Activated naive CD4-positive, alpha-beta T cell (primary cell): ENCODE results near the gene SLC10A1.
"Not testable (repeated sequence)": the region's sequence is repeated elsewhere in the genome, so short reads cannot be mapped to it uniquely, and the experiment has no call there.

Experiments
- DNase-seq, 4 experiments: peaks; one replicate each; lab custom pipeline; 2025; lab: John Stamatoyannopoulos, UW

The SLC10A1 gene

DNA sequence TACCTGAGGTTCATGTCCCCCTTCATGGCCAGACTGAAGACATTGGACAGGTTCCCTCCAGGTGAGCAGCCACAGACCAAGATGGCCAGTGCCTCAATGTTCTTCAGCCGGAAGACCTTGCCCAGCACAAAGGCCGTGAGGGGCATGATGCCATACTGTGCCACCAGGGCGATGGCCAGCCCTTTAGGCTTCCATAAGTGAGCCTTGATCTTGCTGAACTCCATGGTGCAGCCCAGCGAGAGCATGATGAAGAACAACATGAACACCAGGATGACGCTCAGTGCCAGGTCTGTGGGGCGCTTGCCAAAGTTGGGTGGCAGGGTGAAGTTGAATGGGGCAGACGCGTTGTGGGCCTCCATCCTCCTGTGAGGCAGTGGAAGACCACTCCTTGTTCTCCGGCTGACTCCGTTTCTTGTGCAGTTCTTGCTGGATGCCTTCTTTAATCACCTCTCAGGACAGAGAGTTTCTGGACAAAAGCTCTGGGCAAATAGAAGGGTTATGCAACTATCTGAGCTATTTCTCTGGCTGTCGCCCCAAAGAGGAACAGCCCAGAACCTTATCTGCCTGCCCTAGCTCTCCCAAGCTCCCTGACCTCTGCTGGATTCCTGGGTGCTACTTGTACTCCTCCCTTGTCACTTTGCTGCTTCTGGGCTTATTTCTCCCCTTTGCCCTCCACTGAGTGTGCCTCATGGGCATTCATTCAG lies at the start of gene SLC10A1:
Gene SLC10A1 (minus strand): TSS at position 445 of the 704 bp plus-strand sequence. CDS start 86 bp downstream, at position 359.
- no peak for DNase-seq

GRCh38 chr14:69845787-69846186 lies 48.7 kb upstream of the SLC10A1 start:
- DNase-seq: no peak

- no peak for DNase-seq
Measured at GRCh38 chr14:69845050-69845581, 48.1 kb upstream of the SLC10A1 start.

GRCh38 chr14:69844171-69844570 lies 47.1 kb upstream of the SLC10A1 start:
- DNase-seq: no peak

DNA sequence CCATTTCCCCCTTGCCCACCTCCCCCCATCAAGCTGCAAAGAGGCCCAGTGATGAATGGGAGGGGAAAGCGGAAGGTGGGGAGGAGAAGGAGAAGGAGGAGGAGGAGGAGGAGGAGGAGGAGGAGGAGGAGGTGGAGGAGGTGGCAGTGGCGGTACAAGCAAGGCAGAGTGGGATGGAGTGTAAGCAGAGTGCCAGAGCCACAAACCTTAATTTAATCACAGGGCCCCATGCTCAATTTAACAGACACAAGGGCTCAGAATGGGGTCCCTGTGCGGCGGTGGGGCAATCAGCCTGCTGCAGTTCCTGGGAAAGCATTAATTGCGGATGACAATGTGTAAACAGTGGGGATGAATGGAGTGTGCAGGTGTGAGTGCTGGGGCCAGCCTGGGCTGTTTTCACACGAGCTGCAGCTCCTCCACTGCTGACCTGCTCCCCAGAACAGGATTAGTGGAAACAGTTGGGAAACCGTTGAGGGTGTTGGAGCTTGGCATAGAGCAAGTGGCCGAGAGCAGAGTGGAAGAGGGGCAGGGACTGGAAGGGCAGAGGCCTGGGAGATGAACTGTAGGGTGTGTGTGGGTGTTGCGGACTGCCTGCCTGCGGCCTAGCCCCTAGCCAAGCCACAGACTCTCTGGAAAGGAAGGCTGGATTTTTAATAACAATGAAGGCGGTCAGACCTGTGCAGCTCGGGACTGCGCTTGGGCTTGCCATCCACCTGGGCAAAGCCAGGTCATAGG lies 45.8 kb upstream of the SLC10A1 start:
- DNase-seq: no peak

DNA sequence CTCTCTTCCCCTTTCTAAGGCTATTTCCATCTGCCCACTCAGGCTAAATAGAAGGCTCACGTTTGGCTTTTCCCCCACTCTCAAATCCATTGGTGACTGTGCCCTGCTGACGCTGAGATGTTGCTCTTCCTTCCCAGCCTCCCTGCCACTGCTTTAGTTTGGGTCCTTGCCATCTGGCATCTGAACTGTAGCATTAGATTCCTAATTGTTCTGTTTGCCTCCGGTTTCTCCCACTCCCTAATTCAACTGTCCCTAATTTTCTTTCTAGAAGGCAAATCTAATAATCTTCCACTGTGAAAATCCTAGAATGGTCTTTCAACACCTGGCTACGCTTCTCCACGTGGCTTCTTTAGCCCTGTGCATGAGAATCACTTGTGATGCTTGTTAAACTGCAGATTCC lies 44.6 kb upstream of the SLC10A1 start:
- no peak for DNase-seq

DNA sequence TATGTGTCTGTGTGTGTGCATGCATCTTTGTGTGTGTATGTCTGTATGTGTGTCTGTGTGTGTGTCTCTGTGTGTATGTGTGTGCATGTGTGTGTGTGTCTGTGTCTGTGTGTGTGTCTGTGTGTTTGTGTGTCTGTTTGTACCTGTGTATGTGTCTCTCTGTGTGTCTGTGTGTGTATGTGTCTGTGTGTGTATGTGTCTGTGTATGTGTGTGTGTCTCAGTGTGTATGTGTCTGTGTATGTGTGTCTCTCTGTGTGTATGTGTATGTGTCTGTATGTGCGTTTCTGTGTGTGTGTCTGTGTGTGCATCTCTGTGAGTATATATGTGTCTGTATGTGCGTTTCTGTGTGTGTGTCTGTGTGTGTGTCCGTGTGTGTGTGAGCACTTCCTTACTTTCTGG lies 42.6 kb upstream of the SLC10A1 start:
- no peak for DNase-seq

DNA sequence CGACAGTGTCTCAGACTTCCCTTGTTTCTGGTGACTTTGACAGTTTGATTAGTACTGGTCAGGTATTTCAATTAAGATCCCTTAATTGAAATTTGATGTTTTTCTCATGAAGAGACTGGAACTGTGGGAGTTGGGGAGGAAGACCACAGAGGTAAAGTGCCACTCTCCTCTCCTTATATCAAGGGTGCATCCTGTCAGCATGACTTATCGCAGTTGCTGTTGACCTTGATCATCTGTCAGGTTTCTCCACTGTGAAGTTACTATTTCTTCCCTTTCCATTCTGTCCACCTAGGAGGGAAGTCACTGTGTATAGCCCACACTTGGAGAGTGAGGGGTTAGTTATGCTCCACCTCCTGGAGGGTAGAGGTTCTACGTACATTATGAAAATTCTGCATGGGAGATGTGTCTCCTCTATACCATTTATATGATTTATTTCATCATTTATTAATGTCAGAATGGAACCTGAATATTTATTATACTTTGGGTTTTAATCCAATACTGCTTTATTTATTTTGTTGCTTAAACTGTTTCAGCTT lies 41.9 kb upstream of the SLC10A1 start:
- DNase-seq: no peak

DNA sequence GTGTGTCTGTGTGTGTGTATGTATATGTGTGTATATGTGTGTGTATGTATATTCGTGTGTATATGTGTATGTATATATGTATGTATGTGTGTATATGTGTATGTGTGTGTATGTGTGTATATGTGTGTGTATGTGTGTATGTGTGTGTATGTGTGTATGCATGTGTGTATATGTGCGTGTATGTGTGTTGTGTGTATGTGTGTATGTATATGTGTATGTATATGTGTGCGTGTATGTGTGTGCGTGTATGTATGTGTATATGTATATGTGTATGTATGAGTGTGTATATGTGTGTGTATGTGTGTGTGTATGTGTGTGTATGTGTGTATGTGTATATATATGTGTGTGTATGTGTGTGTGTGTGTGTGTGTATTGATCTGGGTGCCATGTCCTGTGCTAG lies 31.8 kb upstream of the SLC10A1 start:
- no peak for DNase-seq

DNA sequence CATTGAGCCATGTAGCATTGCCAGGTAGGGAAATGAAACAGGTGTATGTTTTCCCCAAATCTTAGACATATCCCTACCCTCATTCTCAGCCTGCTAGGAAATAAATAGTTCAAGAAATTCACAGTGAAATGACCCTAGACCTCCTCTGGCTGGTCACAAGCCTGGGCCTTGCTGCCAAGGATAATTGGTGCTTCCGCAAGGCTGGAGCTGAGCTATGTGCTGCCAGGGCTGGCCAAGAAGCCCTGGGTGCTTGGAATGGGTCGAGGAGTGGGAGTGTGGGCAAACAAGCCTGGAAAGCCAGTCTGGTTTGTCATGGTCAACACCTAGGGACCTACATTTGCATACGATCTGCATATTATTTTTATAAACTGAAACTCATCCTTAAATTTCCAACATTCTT lies 31.3 kb upstream of the SLC10A1 start:
- no peak for DNase-seq

GRCh38 chr14:69827560-69827959 lies 30.5 kb upstream of the SLC10A1 start:
- DNase-seq: no peak

DNA sequence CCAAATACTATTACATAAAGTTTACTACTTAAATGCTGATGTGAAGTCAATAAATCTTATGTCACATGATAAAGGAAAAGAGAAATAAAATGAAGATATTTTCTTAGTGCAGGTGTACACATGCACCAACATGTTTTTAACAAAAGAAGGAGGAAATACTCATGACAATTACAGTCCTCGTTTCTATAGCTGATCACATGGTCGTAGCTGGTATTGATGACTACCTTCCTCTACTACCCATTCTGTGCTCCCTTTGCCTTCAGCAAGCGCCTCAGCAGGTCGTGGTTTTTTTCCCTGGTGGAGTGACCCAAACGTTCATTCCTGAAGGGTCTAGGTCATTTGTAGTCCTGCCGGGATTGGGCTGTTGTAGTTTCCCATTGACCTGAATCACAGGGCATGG lies 25.4 kb upstream of the SLC10A1 start:
- no peak for DNase-seq

DNA sequence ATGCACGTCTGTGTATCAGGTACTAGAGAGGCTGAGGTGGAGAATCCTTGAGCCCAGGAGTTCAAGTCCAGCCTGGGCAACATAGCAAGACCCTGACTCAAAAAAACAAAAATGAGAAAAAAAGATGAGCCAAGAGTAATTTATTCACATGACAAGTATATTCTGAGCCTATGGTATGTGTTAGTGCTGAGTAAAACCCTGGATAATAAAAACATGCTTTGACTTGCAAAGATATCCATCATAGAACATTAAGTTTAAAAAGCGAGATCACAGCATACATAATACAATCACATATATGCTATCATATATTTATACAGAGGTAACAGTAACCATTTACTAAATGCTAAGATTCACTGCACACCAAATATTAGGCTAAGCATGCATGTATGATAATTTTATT lies 23.9 kb upstream of the SLC10A1 start:
- no peak for DNase-seq

DNA sequence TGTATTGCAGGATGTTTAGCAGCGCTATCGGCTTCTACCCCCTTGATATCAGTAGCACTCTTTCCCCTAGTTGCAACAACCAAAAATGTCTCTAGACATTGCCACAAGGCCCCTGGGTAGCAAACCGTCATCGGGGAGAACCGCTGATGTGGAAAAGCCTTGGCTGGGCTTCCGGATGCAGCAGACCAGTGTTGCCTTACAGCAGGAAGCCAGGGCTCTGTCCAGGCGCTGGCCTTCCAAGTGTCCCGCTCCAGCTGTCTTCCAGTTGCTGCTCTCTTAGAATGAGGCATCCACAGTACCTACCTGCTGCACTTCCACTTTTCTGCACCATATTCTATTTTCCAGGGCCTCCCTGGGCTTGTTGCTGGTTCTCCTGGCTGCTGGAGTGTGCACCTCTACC lies 22.6 kb upstream of the SLC10A1 start:
- no peak for DNase-seq

- peak in 1 of 4 experiments; percentile 15 for DNase-seq
Measured at GRCh38 chr14:69818758-69819191, 21.7 kb upstream of the SLC10A1 start.

DNA sequence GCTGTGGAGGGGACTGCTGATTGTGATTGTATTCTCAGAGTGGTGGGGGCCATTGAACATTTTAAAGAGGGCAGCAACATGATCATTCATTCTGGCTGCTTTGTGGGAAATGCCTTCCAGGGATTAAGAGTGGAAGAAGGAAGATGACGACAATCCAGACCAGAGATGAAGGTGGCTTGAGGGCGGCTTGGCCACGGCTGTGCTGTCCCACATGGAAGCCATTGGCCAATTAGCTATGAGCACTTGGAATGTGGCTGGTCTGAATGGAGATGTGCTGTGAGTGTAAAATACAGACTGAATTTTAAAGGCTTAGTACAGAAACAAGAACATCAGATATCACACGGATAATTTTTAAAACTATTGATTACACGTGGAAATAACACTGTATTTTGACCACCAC lies 19.2 kb upstream of the SLC10A1 start:
- no peak for DNase-seq

- no peak for DNase-seq
Measured at GRCh38 chr14:69815556-69815955, 18.5 kb upstream of the SLC10A1 start.

GRCh38 chr14:69814397-69814796 lies 17.4 kb upstream of the SLC10A1 start:
- DNase-seq: no peak

GRCh38 chr14:69813346-69813745 lies 16.3 kb upstream of the SLC10A1 start:
- DNase-seq: not testable (repeated sequence)

- no peak for DNase-seq
Measured at GRCh38 chr14:69812711-69813110, 15.7 kb upstream of the SLC10A1 start.

GRCh38 chr14:69811868-69812252 lies 14.8 kb upstream of the SLC10A1 start:
- DNase-seq: no peak

GRCh38 chr14:69811227-69811867 lies 14.3 kb upstream of the SLC10A1 start:
- no peak for DNase-seq
